HG03520 (cell line): ENCODE results near the gene GGACT.
A peak's percentile ranks its signal among the peaks of the same experiment; 100 is the strongest.

Experiments
- ATAC-seq: cut with Tn5 transposase; IDR thresholded peaks from one replicate; pipeline ENCODE4 v1.9.1; 2021; ENCODE audit warnings: mild to moderate bottlenecking, moderate library complexity; ENCODE audit not compliant: unreplicated experiment

The GGACT gene

GRCh38 chr13:100515410-100515800 lies 73.2 kb downstream of the GGACT start:
- no peak for ATAC-seq

GRCh38 chr13:100514788-100515409 lies 73.7 kb downstream of the GGACT start:
- ATAC-seq, result peak; percentile 96

GRCh38 chr13:100513987-100514670 lies 74.5 kb downstream of the GGACT start:
- no peak for ATAC-seq

- ATAC-seq, result no peak
These were observed 75.4 kb downstream of the GGACT start for GRCh38 chr13:100513171-100513570.

GRCh38 chr13:100512422-100512821 lies 76.2 kb downstream of the GGACT start:
- no peak for ATAC-seq

- no peak for ATAC-seq
These were observed 77.1 kb downstream of the GGACT start for GRCh38 chr13:100511466-100511865.

- no peak for ATAC-seq
These were observed 78.2 kb downstream of the GGACT start for GRCh38 chr13:100510208-100510957.

- ATAC-seq, result no peak
These were observed 79.6 kb downstream of the GGACT start for GRCh38 chr13:100508996-100509395.

- no peak for ATAC-seq
These were observed 80.1 kb downstream of the GGACT start for GRCh38 chr13:100508455-100508854.

- peak; percentile 10 for ATAC-seq
These were observed 81.8 kb downstream of the GGACT start for GRCh38 chr13:100506600-100507422.

GRCh38 chr13:100506154-100506553 lies 82.4 kb downstream of the GGACT start:
- peak; percentile 78 for ATAC-seq

GRCh38 chr13:100503622-100504021 lies 85.0 kb downstream of the GGACT start:
- ATAC-seq, result no peak

GRCh38 chr13:100502446-100502845 lies 86.1 kb downstream of the GGACT start:
- ATAC-seq, result no peak

GRCh38 chr13:100497389-100497788 lies 91.2 kb downstream of the GGACT start:
- no peak for ATAC-seq

- ATAC-seq, result no peak
These were observed 93.1 kb downstream of the GGACT start for GRCh38 chr13:100495455-100495854.

GRCh38 chr13:100493418-100493817 lies 95.2 kb downstream of the GGACT start:
- ATAC-seq, result no peak

GRCh38 chr13:100491164-100491842 lies 97.3 kb downstream of the GGACT start:
- no peak for ATAC-seq

GRCh38 chr13:100490692-100491091 lies 97.9 kb downstream of the GGACT start:
- ATAC-seq, result no peak

GRCh38 chr13:100485265-100485664 lies 103.3 kb downstream of the GGACT start:
- no peak for ATAC-seq

- no peak for ATAC-seq
These were observed 103.9 kb downstream of the GGACT start for GRCh38 chr13:100484702-100485101.
